Measurements from ENCODE around the gene ARAP2. TPM values are rescaled to one million over a fixed set of nuclear protein-coding genes. Genes with fewer than 3 reads are reported as not detected.

Gene ARAP2
- total RNA-seq, 4 donors from 2014 or later: 7.5 to 21.0 (median 7.9) TPM

GRCh38 chr4:36267486-36268268 is 23.4 kb upstream of the ARAP2 start:
- intact Hi-C loops (cut with DNase I): no loop called here
- TF ChIP-seq CTCF (IDR thresholded peaks at IDR 0.05): no peak
- no peak for TF ChIP-seq POLR2AphosphoS5 (IDR thresholded peaks at IDR 0.05)
- TF ChIP-seq EP300 (IDR thresholded peaks at IDR 0.05): no peak
- TF ChIP-seq POLR2A (IDR thresholded peaks at IDR 0.05; ENCODE audit: low read depth): no peak

GRCh38 chr4:36264207-36264826 is 20.0 kb upstream of the ARAP2 start:
- TF ChIP-seq POLR2AphosphoS5 (IDR thresholded peaks at IDR 0.05) (no peak), EP300 (IDR thresholded peaks at IDR 0.05) (no peak), POLR2A (IDR thresholded peaks at IDR 0.05; ENCODE audit: low read depth) (no peak), CTCF (IDR thresholded peaks at IDR 0.05) (no peak)
- H3K9me3 ChIP-seq: no peaks in the 10 kb centered on the region
- H3K36me3 ChIP-seq: no peaks in the 10 kb centered on the region
- H3K4me1 ChIP-seq: no peaks in the 10 kb centered on the region
- no peak for DNase-seq (ENCODE audit: extremely low spot score)
- WGBS: 97% methylated on average over 2 of the region's 2 CpGs
- H3K27ac ChIP-seq (replicated peaks in 1 of 4): no peak overlapping the region
- H3K4me3 ChIP-seq: no peak overlapping the region
- intact Hi-C loops (cut with DNase I): no loop called here
- no peaks in the 10 kb centered on the region for H3K27me3 ChIP-seq

More at GRCh38 chr4:36267486-36268268, 23.4 kb upstream of the ARAP2 start:
- no peak for DNase-seq (ENCODE audit: extremely low spot score)
- H3K4me1 ChIP-seq: no peaks in the 10 kb centered on the region
- no peak overlapping the region for H3K27ac ChIP-seq (replicated peaks in 1 of 4)
- no peaks in the 10 kb centered on the region for H3K27me3 ChIP-seq
- H3K9me3 ChIP-seq: no peaks in the 10 kb centered on the region
- H3K36me3 ChIP-seq: no peaks in the 10 kb centered on the region
- H3K4me3 ChIP-seq: no peak overlapping the region
- WGBS: 68% methylated on average over 2 of the region's 2 CpGs

- TF ChIP-seq POLR2A (IDR thresholded peaks at IDR 0.05; ENCODE audit: low read depth) (no peak), EP300 (IDR thresholded peaks at IDR 0.05) (no peak), CTCF (IDR thresholded peaks at IDR 0.05) (no peak), POLR2AphosphoS5 (IDR thresholded peaks at IDR 0.05) (no peak)
- intact Hi-C loops (cut with DNase I): no loop called here
- Histone ChIP-seq H3K27ac (replicated peaks in 1 of 4) (no peak overlapping the region), H3K4me3 (no peak overlapping the region), H3K27me3 (no peaks in the 10 kb centered on the region), H3K9me3 (no peaks in the 10 kb centered on the region), H3K36me3 (no peaks in the 10 kb centered on the region), H3K4me1 (no peaks in the 10 kb centered on the region)
- 87% methylated on average over 5 of the region's 5 CpGs for WGBS
- no peak for DNase-seq (ENCODE audit: extremely low spot score)
Observed at GRCh38 chr4:36260731-36261130, 16.4 kb upstream of the ARAP2 start.

GRCh38 chr4:36256398-36256891 is 12.1 kb upstream of the ARAP2 start:
- TF ChIP-seq POLR2AphosphoS5 (IDR thresholded peaks at IDR 0.05): no peak
- TF ChIP-seq EP300 (IDR thresholded peaks at IDR 0.05): no peak
- no peak for TF ChIP-seq POLR2A (IDR thresholded peaks at IDR 0.05; ENCODE audit: low read depth)
- TF ChIP-seq CTCF (IDR thresholded peaks at IDR 0.05): no peak
- H3K4me3 ChIP-seq: peak overlapping the region in 1 of 4 donors; percentile 4
- H3K4me1 ChIP-seq: no peaks in the 10 kb centered on the region
- no peak overlapping the region for H3K27ac ChIP-seq (replicated peaks in 1 of 4)
- intact Hi-C loops (cut with DNase I): no loop called here
- H3K9me3 ChIP-seq: no peaks in the 10 kb centered on the region
- 64% methylated on average over 6 of the region's 6 CpGs for WGBS
- DNase-seq (ENCODE audit: extremely low spot score): no peak
- H3K36me3 ChIP-seq: no peaks in the 10 kb centered on the region
- H3K27me3 ChIP-seq: no peaks in the 10 kb centered on the region
